Gastroesophageal sphincter (tissue), 4 donors: ENCODE measurements around the gene KLF7. TPM values are rescaled to one million over a fixed set of nuclear protein-coding genes. Genes with fewer than 3 reads are reported as not detected.

Source experiments
- ATAC-seq: fragments of 150-250 bp; one replicate; pipeline ENCODE4 v1.9.1; 2016; ENCODE audit warnings: mild to moderate bottlenecking, moderate library complexity
- H3K27ac ChIP-seq, 4 donors: fragments of 200-600 bp; sonication (generic) in 3 of 4; 1 replicate in 3 of 4; 2 replicates in 1 of 4; pipeline ENCODE4 v1.5.1; 2016 to 2019
- H3K27me3 ChIP-seq: fragments of 200-600 bp; sonication (generic); one replicate; pipeline ENCODE4 v1.5.1; 2019
- H3K36me3 ChIP-seq, 2 donors: fragments of 200-600 bp; sonication (generic); one replicate each; pipeline ENCODE4 v1.5.1; 2019; ENCODE audit warnings: control low read depth in 1 of 2
- H3K4me1 ChIP-seq, 3 donors: fragments of 200-600 bp; sonication (generic); 1 replicate in 2 of 3; 2 replicates in 1 of 3; pipeline ENCODE4 v1.5.1; 2016 to 2019; ENCODE audit warnings: control low read depth in 2 of 3
- H3K4me3 ChIP-seq, 2 donors: fragments of 200-600 bp; sonication (generic); one replicate each; pipeline ENCODE4 v1.5.1; 2019; ENCODE audit warnings: mild to moderate bottlenecking in 1 of 2, moderate library complexity in 1 of 2
- H3K9me3 ChIP-seq, 3 donors: fragments of 200-600 bp; sonication (generic); one replicate each; pipeline ENCODE4 v1.5.1; 2017 to 2019; ENCODE audit warnings: control low read depth in 2 of 3
- EP300 ChIP-seq: sonication (generic); formaldehyde crosslinking; IDR thresholded peaks from one replicate; pipeline ENCODE4 v1.6.1; 2017; ENCODE audit warnings: antibody characterized with exemption, mild to moderate bottlenecking
- POLR2A ChIP-seq, 2 donors: fragments of 450-650 bp; IDR thresholded peaks; one replicate each; pipeline ENCODE4 v1.6.1; 2017; ENCODE audit warnings: antibody characterized with exemption in 2 of 2, mild to moderate bottlenecking in 2 of 2, moderate library complexity in 1 of 2
- POLR2AphosphoS5 ChIP-seq: sonication (generic); formaldehyde crosslinking; IDR thresholded peaks from one replicate; pipeline ENCODE4 v1.6.1; 2017; ENCODE audit warnings: antibody characterized with exemption
- whole genome bisulfite sequencing, 2 donors: methylation state at CpG; one replicate each; pipeline ENCODE4 v1.1.5; 2018; ENCODE audit warnings: low coverage in 1 of 2; 5-methylcytosine and 5-hydroxymethylcytosine counted together
- total RNA-seq, 4 donors: library from RNA; depleted of rRNA; stranded (reverse); fragments of >200 nt; gene quantifications; one replicate each; pipeline ENCODE4 v1.1.0, GENCODE V29; 2016
- TF ChIP-seq, protein P1 (sequence below), 4 experiments: fragments of 200-600 bp in 2 of 4; fragments of 450-650 bp in 2 of 4; sonication (generic) in 1 of 4; IDR thresholded peaks; one replicate each; pipeline ENCODE4 v1.5.1; 2017 to 2019; ENCODE audit warnings: antibody characterized with exemption in 4 of 4, mild to moderate bottlenecking in 2 of 4, moderate library complexity in 2 of 4

The KLF7 gene
- total RNA-seq, 4 donors from 2014 or later, result 30.7 to 59.3 (median 42.1) TPM

DNA sequence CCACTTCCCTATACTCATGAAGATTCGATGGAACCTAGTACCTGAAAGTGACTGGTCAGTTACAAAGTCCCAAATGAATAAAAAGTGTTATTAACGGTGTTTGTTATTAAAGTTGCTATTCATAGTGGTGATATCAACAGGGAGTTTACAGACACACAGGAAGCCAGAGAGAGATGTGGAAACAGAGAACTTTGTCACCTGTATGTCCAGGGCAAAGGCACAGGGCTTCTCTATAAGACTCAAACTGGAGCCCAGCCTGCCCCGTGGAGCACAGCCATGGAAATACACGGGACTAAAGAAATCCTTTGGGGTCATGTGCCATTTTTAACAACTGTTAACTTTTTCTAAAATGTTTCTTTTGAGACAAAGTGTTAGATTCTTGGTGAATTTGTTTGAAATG lies 68.5 kb downstream of the KLF7 start:
- ATAC-seq, result no peak
- Histone ChIP-seq H3K4me1 (peaks cover 0 to 71% (median 0%) of the 10 kb centered on the region in 3 donors), H3K27ac (peak overlapping the region in 1 of 4 donors; percentile 13), H3K27me3 (no peaks in the 10 kb centered on the region), H3K9me3 (no peaks in the 10 kb centered on the region), H3K4me3 (no peak overlapping the region), H3K36me3 (peaks cover 0 to 1% of the 10 kb centered on the region in 2 donors)
- TF ChIP-seq EP300 (no peak), POLR2A (IDR thresholded peaks at IDR 0.05) (no peak), POLR2AphosphoS5 (no peak)
- TF ChIP-seq, protein P1, sequence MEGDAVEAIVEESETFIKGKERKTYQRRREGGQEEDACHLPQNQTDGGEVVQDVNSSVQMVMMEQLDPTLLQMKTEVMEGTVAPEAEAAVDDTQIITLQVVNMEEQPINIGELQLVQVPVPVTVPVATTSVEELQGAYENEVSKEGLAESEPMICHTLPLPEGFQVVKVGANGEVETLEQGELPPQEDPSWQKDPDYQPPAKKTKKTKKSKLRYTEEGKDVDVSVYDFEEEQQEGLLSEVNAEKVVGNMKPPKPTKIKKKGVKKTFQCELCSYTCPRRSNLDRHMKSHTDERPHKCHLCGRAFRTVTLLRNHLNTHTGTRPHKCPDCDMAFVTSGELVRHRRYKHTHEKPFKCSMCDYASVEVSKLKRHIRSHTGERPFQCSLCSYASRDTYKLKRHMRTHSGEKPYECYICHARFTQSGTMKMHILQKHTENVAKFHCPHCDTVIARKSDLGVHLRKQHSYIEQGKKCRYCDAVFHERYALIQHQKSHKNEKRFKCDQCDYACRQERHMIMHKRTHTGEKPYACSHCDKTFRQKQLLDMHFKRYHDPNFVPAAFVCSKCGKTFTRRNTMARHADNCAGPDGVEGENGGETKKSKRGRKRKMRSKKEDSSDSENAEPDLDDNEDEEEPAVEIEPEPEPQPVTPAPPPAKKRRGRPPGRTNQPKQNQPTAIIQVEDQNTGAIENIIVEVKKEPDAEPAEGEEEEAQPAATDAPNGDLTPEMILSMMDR (IDR thresholded peaks at IDR 0.05), result no peak
- 60 to 61% methylated on average over 1 to 4 of the region's 4 CpGs for WGBS, 2 donors

DNA sequence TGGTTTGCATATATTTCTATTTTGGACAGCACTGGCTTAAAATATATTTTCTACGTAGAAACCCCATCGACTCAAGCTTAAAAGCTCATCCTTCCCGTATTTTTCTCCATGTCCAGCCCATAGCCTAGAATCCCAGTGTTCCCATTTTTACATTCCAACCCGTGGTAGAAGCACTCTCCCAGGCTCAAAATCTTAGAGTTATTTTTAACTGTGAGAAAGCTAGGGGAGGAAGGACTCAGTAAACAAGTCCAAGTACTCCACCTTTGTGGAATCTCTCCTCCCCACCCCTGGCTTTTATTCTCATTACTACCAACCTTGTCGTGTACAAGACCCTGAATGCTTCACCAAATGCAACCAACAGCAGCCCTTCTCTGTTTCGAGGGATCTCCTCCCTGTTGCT lies 69.8 kb downstream of the KLF7 start:
- Histone ChIP-seq H3K27ac (no peak overlapping the region), H3K4me1 (peaks cover 4 to 71% (median 5%) of the 10 kb centered on the region in 3 donors), H3K27me3 (no peaks in the 10 kb centered on the region), H3K9me3 (no peaks in the 10 kb centered on the region), H3K4me3 (no peak overlapping the region), H3K36me3 (peaks cover 0 to 6% of the 10 kb centered on the region in 2 donors)
- ATAC-seq, result no peak
- no peak for TF ChIP-seq POLR2A (IDR thresholded peaks at IDR 0.05)
- no peak for TF ChIP-seq POLR2AphosphoS5
- TF ChIP-seq, protein P1 (IDR thresholded peaks at IDR 0.05), result no peak
- TF ChIP-seq EP300, result no peak
- 44 to 59% methylated on average over 4 to 6 of the region's 6 CpGs for WGBS, 2 donors

DNA sequence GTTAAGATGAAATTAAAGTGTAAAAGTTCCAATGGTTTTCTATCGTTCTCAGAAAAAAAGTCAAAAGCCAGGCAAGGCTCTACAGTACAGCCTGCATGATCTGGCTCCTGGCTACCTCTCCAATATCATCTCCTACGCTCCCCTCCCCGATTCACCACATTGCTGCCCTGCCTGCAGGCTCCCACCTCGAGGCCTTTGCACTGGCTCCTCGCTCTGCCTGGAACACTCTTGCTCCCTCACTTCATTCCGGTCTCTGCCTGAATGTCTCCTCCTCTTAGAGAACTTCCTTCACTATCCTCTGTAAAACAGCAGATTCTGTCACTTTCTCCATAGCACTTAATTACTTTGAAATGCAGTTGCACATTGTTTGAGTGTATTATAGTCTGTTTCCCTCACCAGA lies 72.5 kb downstream of the KLF7 start:
- no peaks in the 10 kb centered on the region for H3K27me3 ChIP-seq
- no peak overlapping the region for H3K4me3 ChIP-seq
- H3K4me1 ChIP-seq, result peaks cover 14 to 88% (median 20%) of the 10 kb centered on the region in 3 donors
- WGBS, 2 donors, result 87 to 88% methylated on average over 3 to 6 of the region's 6 CpGs
- no peak overlapping the region for H3K27ac ChIP-seq
- no peaks in the 10 kb centered on the region for H3K9me3 ChIP-seq
- peaks cover 0 to 10% of the 10 kb centered on the region in 2 donors for H3K36me3 ChIP-seq
- no peak for TF ChIP-seq POLR2AphosphoS5
- TF ChIP-seq EP300, result no peak
- no peak for ATAC-seq

DNA sequence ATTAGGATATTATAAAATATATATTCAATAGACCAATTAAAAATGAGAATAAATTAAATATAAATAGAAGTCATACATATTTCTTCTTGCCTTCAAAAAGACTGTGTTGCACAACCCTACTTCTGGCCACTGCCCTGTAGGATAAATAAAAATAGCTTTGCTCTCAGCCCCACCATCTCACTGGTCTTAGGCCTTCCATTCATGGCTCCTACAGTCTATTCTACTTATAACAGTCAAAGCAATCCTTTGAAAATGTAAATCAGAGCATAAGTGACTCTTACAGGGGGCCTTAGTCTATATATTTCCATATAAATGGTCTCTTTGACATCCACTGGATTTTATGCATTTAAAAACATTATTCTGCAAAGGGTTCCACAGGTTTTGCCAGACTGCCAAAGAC lies 72.9 kb downstream of the KLF7 start:
- no peaks in the 10 kb centered on the region for H3K9me3 ChIP-seq
- no peak for TF ChIP-seq POLR2A (IDR thresholded peaks at IDR 0.05)
- TF ChIP-seq POLR2AphosphoS5, result no peak
- TF ChIP-seq EP300, result no peak
- TF ChIP-seq, protein P1 (IDR thresholded peaks at IDR 0.05), result no peak
- no peak for ATAC-seq
- no peak overlapping the region for H3K27ac ChIP-seq
- no peaks in the 10 kb centered on the region for H3K27me3 ChIP-seq
- no peak overlapping the region for H3K4me3 ChIP-seq
- peaks cover 14 to 92% (median 20%) of the 10 kb centered on the region in 3 donors for H3K4me1 ChIP-seq
- peaks cover 0 to 14% of the 10 kb centered on the region in 2 donors for H3K36me3 ChIP-seq

DNA sequence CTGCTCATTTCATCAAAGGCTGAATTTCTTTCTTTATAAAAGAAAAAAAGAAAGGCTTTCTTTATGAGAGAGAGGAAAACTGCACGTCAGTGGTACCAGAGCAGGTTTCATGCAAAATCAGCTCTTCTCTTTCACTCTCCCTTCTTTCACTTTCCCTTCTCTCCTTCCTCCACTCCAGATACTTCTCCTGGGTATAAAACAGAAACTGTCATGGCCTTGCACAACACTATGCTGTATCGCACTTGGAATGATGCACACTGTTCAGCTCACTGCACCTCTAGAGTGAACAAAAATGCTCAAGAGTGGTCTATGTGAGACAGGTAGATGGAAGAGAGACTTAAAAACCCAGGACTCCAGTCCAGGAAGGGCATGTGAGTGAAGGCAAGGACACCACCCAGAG lies 73.8 kb downstream of the KLF7 start:
- peaks cover 0 to 23% of the 10 kb centered on the region in 2 donors for H3K36me3 ChIP-seq
- TF ChIP-seq POLR2A (IDR thresholded peaks at IDR 0.05) (no peak), EP300 (no peak), POLR2AphosphoS5 (no peak)
- TF ChIP-seq, protein P1 (IDR thresholded peaks at IDR 0.05), result no peak
- 62 to 75% methylated on average over 1 to 2 of the region's 2 CpGs for WGBS, 2 donors
- no peak overlapping the region for H3K4me3 ChIP-seq
- H3K9me3 ChIP-seq, result no peaks in the 10 kb centered on the region
- H3K4me1 ChIP-seq, result peaks cover 14 to 92% (median 20%) of the 10 kb centered on the region in 3 donors
- H3K27me3 ChIP-seq, result no peaks in the 10 kb centered on the region
- H3K27ac ChIP-seq, result no peak overlapping the region
- ATAC-seq, result peak; percentile 23
